Duodenal mucosa (tissue), 2 donors: Measurements from ENCODE around the gene TRMO.

ENCODE experiments used
- H3K27ac ChIP-seq: one replicate; pipeline ENCODE4 v1.7.0; 2013; ENCODE audit warnings: low read depth, low read length
- H3K27me3 ChIP-seq, 2 donors: one replicate each; pipeline ENCODE4 v1.7.0; 2013; ENCODE audit warnings: low read length in 2 of 2, control low read depth in 1 of 2; ENCODE audit not compliant: insufficient read depth in 2 of 2, control insufficient read depth in 1 of 2
- H3K36me3 ChIP-seq, 2 donors: one replicate each; pipeline ENCODE4 v1.7.0; 2013; ENCODE audit warnings: low read length in 2 of 2, control low read depth in 1 of 2; ENCODE audit not compliant: insufficient read depth in 2 of 2, control insufficient read depth in 1 of 2
- H3K4me1 ChIP-seq, 2 donors: one replicate each; pipeline ENCODE4 v1.7.0; 2013; ENCODE audit warnings: low read length in 2 of 2, control low read depth in 1 of 2; ENCODE audit not compliant: insufficient read depth in 2 of 2, control insufficient read depth in 1 of 2
- H3K4me3 ChIP-seq, 2 donors: one replicate each; pipeline ENCODE4 v1.7.0; 2013; ENCODE audit warnings: low read length in 2 of 2, low read depth in 1 of 2
- H3K9ac ChIP-seq, 2 donors: one replicate each; pipeline ENCODE4 v1.7.0; 2013; ENCODE audit warnings: low read length in 2 of 2, low read depth in 1 of 2
- H3K9me3 ChIP-seq, 2 donors: one replicate each; pipeline ENCODE4 v1.7.0; 2013; ENCODE audit warnings: low read length in 2 of 2, control low read depth in 1 of 2; ENCODE audit not compliant: control insufficient read depth in 1 of 2

Gene TRMO

GRCh38 chr9:97891736-97892135, 30.6 kb downstream of the TRMO start:
- Histone ChIP-seq H3K27me3 (no peaks in the 10 kb centered on the region), H3K36me3 (peaks cover 0 to 5% of the 10 kb centered on the region in 2 donors), H3K9ac (no peak overlapping the region), H3K27ac (no peak overlapping the region), H3K4me1 (no peaks in the 10 kb centered on the region), H3K9me3 (no peaks in the 10 kb centered on the region), H3K4me3 (no peak overlapping the region)

GRCh38 chr9:97889941-97890887, 32.1 kb downstream of the TRMO start:
- Histone ChIP-seq H3K36me3 (no peaks in the 10 kb centered on the region), H3K9me3 (no peaks in the 10 kb centered on the region), H3K27ac (no peak overlapping the region), H3K9ac (no peak overlapping the region), H3K27me3 (no peaks in the 10 kb centered on the region), H3K4me3 (no peak overlapping the region), H3K4me1 (no peaks in the 10 kb centered on the region)

GRCh38 chr9:97880336-97880735, 42.0 kb downstream of the TRMO start:
- Histone ChIP-seq H3K27ac (no peak overlapping the region), H3K27me3 (no peaks in the 10 kb centered on the region), H3K9ac (no peak overlapping the region), H3K9me3 (no peaks in the 10 kb centered on the region), H3K4me3 (no peak overlapping the region), H3K36me3 (no peaks in the 10 kb centered on the region), H3K4me1 (no peaks in the 10 kb centered on the region)

GRCh38 chr9:97876061-97876460, 46.2 kb downstream of the TRMO start:
- no peak overlapping the region for H3K9ac ChIP-seq
- H3K9me3 ChIP-seq, result no peaks in the 10 kb centered on the region
- no peaks in the 10 kb centered on the region for H3K36me3 ChIP-seq
- no peak overlapping the region for H3K27ac ChIP-seq
- no peaks in the 10 kb centered on the region for H3K27me3 ChIP-seq
- H3K4me1 ChIP-seq, result no peaks in the 10 kb centered on the region
- no peak overlapping the region for H3K4me3 ChIP-seq

- Histone ChIP-seq H3K9ac (no peak overlapping the region), H3K27me3 (no peaks in the 10 kb centered on the region), H3K4me1 (no peaks in the 10 kb centered on the region), H3K36me3 (no peaks in the 10 kb centered on the region), H3K27ac (no peak overlapping the region), H3K4me3 (no peak overlapping the region), H3K9me3 (no peaks in the 10 kb centered on the region)
Measured at GRCh38 chr9:97875111-97875510, 47.2 kb downstream of the TRMO start.

GRCh38 chr9:97874624-97875023, 47.7 kb downstream of the TRMO start:
- H3K9me3 ChIP-seq, result no peaks in the 10 kb centered on the region
- H3K27ac ChIP-seq, result no peak overlapping the region

GRCh38 chr9:97873882-97874281, 48.4 kb downstream of the TRMO start:
- H3K9me3 ChIP-seq, result no peaks in the 10 kb centered on the region
- H3K4me3 ChIP-seq, result no peak overlapping the region
- no peaks in the 10 kb centered on the region for H3K4me1 ChIP-seq
- no peaks in the 10 kb centered on the region for H3K27me3 ChIP-seq
- no peak overlapping the region for H3K27ac ChIP-seq
- H3K36me3 ChIP-seq, result no peaks in the 10 kb centered on the region
- H3K9ac ChIP-seq, result no peak overlapping the region

More at GRCh38 chr9:97874624-97875023, 47.7 kb downstream of the TRMO start:
- H3K4me1 ChIP-seq, result no peaks in the 10 kb centered on the region
- H3K9ac ChIP-seq, result no peak overlapping the region
- no peaks in the 10 kb centered on the region for H3K36me3 ChIP-seq
- no peaks in the 10 kb centered on the region for H3K27me3 ChIP-seq
- no peak overlapping the region for H3K4me3 ChIP-seq

- H3K27me3 ChIP-seq, result no peaks in the 10 kb centered on the region
- no peaks in the 10 kb centered on the region for H3K36me3 ChIP-seq
- no peak overlapping the region for H3K9ac ChIP-seq
- no peak overlapping the region for H3K4me3 ChIP-seq
- H3K4me1 ChIP-seq, result no peaks in the 10 kb centered on the region
- no peaks in the 10 kb centered on the region for H3K9me3 ChIP-seq
- H3K27ac ChIP-seq, result no peak overlapping the region
Measured at GRCh38 chr9:97873425-97873824, 48.9 kb downstream of the TRMO start.

GRCh38 chr9:97868859-97869258, 53.4 kb downstream of the TRMO start:
- H3K36me3 ChIP-seq, result no peaks in the 10 kb centered on the region
- H3K4me3 ChIP-seq, result no peak overlapping the region
- H3K9me3 ChIP-seq, result peaks cover 4 to 8% of the 10 kb centered on the region in 2 donors
- no peaks in the 10 kb centered on the region for H3K4me1 ChIP-seq
- no peak overlapping the region for H3K9ac ChIP-seq
- H3K27me3 ChIP-seq, result peaks cover 0 to 2% of the 10 kb centered on the region in 2 donors
- no peak overlapping the region for H3K27ac ChIP-seq

- peaks cover 0 to 12% of the 10 kb centered on the region in 2 donors for H3K27me3 ChIP-seq
- H3K9me3 ChIP-seq, result peaks cover 4 to 8% of the 10 kb centered on the region in 2 donors
- H3K4me3 ChIP-seq, result no peak overlapping the region
- H3K4me1 ChIP-seq, result no peaks in the 10 kb centered on the region
- H3K9ac ChIP-seq, result no peak overlapping the region
- no peaks in the 10 kb centered on the region for H3K36me3 ChIP-seq
- H3K27ac ChIP-seq, result no peak overlapping the region
Measured at GRCh38 chr9:97866848-97867247, 55.5 kb downstream of the TRMO start.
